HG03565 (cell line): ENCODE results near the gene EIF6.

ENCODE experiments used
- ATAC-seq: cut with Tn5 transposase; IDR thresholded peaks from one replicate; pipeline ENCODE4 v1.9.1; 2021; ENCODE audit warnings: mild to moderate bottlenecking, moderate library complexity; ENCODE audit not compliant: unreplicated experiment

The EIF6 gene

DNA sequence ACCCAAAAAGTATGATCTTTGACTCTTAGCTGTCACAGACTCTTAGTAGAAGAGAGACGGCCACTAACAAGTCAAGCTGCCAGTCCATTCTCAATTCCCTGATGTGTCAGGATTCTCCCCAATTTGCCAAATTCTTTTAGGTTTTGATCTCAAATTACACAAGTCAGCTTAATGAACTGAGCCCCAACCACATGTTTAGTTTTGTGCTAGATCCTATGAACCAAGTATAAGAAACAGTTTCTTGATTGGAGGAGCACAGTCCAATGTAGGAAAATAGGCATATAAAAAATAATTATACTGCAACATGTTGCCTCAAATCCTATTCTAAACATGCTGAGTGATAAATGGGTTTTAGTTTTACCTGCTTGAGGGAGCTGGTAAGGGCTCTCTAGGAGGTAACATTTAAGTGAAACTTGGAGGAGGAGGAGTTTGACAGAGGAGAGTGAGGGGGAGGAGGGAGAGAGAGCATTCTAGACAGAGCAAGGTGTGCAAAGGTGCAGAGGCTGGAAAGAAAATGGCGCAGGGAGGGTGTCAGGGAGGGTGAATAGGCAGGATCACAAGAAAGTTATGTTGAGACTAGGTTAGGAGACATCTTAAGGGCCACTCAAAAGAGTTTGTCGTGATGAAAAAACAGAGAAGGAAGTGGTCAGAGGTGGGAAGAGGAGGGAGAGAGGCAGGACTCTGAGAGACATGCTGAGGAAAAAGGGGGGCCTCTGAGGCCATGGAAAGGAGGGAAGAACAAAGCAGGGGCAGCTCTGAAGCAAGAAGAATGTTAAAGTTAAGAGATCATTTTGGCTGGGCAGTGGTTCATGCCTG is 30.5 kb upstream of the EIF6 start:
- no peak for ATAC-seq

- ATAC-seq, result no peak
Observed at GRCh38 chr20:35312318-35312717, 27.7 kb upstream of the EIF6 start.

GRCh38 chr20:35311822-35312221 is 27.2 kb upstream of the EIF6 start:
- ATAC-seq, result no peak

DNA sequence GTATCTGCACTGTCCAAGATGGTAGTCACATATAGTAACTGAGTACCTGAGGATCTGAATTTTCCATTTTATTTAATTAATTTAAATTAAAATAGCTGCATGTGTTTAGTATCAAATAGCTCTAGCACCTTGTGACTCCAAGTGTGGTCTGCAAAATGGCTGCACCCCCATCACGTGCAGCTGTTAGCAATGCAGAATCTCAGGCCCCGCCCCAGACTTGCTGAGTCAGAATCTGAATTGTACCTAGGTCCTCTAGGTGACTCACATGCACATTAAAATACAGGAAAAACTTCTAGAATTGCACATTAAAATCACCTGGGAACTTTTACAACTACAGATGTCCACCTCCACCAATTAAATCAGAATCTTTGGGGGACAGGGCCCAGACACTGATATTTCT is 26.8 kb upstream of the EIF6 start:
- no peak for ATAC-seq

- no peak for ATAC-seq
Observed at GRCh38 chr20:35307666-35308653, 23.4 kb upstream of the EIF6 start.

- ATAC-seq, result no peak
Observed at GRCh38 chr20:35306931-35307517, 22.5 kb upstream of the EIF6 start.

DNA sequence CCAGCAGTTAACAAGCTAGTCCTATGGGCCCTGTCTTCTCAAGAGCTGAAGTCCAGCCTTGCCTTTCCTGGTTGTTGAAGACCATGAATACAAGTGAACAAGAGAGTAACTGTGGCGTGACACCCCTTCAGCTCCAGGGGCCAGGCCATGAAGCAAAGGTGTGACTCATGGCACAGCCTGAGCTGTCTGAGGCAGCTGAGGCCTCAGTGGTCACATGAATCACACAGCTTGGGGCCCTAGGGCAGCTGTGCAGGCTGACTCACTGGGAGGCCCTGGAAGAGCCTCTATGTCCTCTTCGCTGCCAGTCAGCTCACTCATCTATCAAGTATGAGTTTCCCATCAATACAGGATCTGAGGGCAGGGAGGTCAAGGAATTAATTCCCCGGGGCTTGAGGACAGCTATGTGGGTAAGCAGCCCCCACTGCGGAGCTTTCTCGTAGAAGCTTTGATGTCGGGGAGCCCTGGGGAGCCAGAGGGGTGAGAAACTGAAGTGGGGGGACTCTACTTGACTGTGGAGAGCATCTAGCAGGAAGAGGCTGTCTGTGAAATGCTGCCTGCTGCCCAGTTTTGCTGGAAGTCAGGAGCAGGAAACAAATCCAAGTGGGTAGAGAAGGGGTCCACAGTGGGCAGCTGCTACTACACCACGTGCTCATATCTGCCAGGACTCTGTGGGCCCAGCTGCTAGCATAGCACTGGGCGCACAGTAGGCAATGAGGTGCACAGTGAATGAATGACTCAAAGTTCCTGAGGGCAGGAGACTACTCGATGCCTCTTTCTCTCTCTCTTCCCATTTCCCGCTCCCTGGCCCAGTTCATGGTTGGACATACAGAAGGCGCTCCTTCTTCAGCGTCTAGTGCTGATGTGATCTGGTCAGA is 21.3 kb upstream of the EIF6 start:
- no peak for ATAC-seq

DNA sequence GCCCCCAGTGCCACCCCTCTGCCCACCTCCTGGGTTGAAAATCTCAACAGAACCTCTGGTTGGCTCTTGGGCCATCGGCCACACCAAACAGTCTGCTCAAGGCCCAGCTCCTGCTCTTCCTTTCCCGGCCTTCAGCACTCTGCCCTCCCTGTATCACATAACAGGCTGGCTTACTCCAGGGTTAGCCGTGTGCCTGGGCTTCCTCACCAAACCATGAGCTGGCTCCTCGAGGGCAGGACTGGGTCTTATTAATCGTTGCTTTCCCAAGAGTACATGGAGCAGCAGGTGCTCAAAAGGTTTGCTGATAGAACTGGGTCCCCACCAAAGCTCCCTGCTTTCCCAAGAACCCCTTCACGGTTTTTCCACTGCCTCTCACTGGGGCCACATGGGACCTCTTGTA is 20.4 kb upstream of the EIF6 start:
- no peak for ATAC-seq

- ATAC-seq, result no peak
Observed at GRCh38 chr20:35303735-35304491, 19.3 kb upstream of the EIF6 start.

GRCh38 chr20:35303382-35303734 is 18.8 kb upstream of the EIF6 start:
- no peak for ATAC-seq

DNA sequence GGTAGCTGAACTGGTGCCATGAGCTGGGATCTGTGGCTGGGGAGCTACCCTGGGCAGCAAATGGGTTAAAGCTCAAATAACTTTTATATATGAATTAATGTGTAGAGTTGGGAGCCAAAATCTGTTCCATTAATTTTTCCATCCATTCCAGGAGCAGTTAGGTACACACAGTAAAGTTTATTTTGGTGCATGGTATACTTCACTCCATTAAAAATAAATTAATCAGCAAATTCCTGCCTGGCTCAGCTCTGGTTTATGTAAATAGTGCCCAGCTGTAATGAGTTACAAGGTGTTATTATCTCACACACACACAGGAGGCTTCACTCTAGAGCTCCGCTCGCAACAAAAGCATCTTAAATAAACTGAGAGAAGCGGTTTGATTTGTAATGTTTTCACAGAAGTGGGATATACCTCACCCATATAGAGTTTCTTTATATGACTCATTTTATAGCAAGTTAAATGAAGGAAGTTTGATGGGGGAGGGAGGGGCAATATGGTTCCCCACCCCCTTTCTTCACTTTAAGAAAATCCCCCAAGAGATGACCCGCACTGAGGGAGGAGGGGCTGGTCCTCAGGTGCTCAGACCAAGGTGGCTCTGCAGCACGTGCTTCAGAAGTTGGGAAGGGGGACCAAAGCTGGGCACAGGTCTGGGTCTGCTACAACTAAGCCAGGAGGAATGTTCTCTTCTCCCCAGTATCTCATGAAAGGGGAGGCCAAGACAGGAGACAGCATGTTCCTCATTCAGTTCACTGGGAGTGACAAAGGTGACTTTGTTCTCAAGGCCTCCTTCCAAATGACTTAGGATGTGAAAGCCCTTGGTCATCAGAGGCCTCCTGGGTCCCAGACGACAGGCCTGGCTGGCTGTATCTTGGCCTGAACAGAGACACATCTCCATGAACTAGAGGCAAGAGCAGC is 18.1 kb upstream of the EIF6 start:
- ATAC-seq, result no peak

- no peak for ATAC-seq
Observed at GRCh38 chr20:35301426-35301825, 16.9 kb upstream of the EIF6 start.

DNA sequence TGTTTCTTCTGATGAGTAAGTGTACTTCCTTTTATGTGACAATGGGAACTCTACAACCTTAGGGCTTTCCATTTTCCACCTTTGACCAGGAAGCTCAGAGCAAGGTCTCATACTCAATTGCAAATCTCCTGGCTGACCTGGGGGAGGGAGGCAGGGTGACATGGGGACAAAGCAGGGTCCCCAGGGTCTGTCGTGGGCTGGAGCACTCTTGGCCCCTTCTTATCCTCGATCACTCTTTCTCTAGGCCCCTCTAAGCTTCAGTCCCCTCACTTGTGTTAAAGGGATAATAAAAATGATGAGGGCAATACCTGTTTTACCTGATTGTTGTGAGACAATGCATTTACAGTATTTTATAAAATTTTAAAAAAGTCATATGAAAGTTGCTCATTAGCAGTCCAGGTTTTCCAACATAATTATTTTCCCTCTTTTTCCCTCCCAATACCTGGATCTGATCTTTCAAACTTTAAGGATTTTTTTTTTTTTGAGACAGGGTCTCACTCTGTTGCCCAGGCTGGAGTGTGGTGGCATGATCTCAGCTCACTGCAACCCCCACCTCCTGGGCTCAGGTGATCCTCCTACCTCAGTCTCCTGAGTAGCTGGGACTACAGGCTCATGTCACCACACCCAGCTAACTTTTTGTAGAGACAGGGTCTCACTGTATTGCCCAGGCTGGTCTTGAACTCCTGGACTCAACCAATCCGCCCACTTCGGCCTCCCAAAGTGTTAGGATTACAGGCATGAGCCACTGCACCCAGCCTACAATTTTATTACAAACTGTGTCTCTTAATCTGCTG is 16.1 kb upstream of the EIF6 start:
- ATAC-seq, result no peak

DNA sequence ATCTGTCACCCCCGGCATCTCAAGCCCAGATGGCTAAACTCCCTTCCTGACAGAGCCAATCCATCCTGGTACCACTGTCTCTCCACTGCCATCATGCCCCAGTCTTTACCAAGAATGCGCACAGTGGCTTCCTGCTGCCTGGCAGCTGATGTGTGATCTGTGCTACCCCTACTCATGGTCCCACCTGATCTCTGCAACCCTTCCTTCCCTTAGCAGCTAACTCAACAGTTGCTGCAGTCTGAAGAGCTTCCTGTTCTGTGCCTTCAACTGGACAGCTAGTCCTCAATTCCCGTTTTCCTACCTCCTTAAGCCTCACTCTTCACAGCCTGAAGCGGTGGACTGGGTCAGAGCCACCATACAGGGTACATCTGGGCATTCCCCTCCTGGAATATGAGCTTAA is 15.2 kb upstream of the EIF6 start:
- ATAC-seq, result no peak

- no peak for ATAC-seq
Observed at GRCh38 chr20:35298264-35298663, 13.7 kb upstream of the EIF6 start.

DNA sequence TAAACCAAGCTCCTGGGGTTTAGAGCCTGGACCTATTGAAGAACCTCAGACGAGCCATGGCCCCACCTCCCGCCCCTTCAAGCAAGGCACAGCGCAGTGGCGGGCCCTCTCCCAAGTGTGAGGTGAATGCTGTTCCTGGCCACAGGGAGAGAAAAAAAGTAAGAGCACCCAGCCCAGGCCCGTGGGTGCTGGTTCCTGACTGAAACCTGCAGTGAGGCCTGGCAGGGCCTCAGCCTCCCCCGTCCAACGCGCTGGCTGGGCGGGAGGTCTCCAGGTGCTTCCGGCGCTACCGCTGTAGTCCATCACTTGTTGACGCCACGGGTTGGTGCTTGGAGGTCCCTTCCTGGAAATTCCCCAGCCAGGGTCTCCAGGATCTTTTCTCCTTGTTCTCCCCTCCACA is 13.2 kb upstream of the EIF6 start:
- no peak for ATAC-seq

DNA sequence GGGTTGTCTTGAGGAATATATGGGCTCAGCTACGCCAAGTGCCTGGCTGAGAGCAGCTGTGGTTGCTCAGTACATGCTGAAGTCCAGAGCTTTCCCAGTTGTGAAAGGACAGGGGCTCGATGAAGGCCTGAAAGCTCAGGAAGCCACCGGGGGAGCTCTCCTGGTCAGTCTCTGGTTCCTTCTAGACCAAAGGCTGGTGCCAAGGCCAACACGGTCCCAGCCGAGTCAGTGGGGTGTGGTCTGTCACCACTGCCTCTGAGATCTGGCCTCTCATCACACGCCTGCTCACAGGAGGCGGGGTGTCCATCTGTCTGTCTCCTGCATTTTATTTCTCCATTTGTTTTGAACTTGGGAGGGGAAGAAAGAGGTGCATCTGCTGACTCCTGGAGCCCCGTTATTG is 12.6 kb upstream of the EIF6 start:
- ATAC-seq, result no peak

GRCh38 chr20:35296101-35296554 is 11.6 kb upstream of the EIF6 start:
- ATAC-seq, result no peak
